GM23248 (cell line): Measurements from ENCODE around the gene PPP1R26.

ENCODE experiments used
- EZH2 ChIP-seq: fragments of 200-600 bp; sonication (generic); IDR thresholded peaks from 2 replicates; pipeline ENCODE4 v1.6.1; 2018; ENCODE audit warnings: antibody characterized with exemption, mild to moderate bottlenecking; ENCODE audit not compliant: insufficient read depth, poor library complexity, severe bottlenecking
- EZH2phosphoT487 ChIP-seq: fragments of 200-600 bp; sonication (generic); IDR thresholded peaks from 2 replicates; pipeline ENCODE4 v1.6.1; 2018; ENCODE audit warnings: antibody characterized with exemption, moderate library complexity, mild to moderate bottlenecking, low read depth; ENCODE audit not compliant: insufficient read depth

GRCh38 chr9:135437259-135437658 is 42.3 kb upstream of the PPP1R26 start:
- TF ChIP-seq EZH2phosphoT487 = no peak
- TF ChIP-seq EZH2 = no peak
